Stimulated activated CD4-positive, alpha-beta T cell treated with anti-CD3 and anti-CD28 coated beads, Interleukin-4, amount 100 ng/mL, for 1 hour (primary cell): Measurements from ENCODE around the gene SCNN1B.

Source experiments
- DNase-seq: peaks from one replicate; pipeline ENCODE4 v3.0.0-alpha.2; 2020

Gene SCNN1B

DNA sequence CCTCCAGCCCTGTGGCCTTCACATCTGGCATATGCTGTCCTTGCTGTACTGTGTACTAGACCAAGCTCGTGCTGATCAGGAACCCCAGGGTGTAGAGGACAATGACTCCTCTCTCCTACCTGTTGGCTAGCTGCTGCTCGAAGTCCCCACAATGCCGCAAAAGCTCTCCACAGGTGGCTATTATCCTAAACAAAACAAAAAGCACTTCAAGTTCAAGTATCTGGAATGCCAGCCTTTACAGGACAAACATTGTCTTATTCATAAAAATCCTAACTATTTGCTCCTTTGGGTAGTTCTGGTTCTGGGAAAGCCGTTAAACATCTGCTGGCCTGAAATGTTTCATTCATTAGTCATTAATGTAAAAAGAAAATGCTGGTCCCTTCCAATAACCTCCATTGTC, 108.1 kb downstream of the SCNN1B start:
- DNase-seq = no peak

DNA sequence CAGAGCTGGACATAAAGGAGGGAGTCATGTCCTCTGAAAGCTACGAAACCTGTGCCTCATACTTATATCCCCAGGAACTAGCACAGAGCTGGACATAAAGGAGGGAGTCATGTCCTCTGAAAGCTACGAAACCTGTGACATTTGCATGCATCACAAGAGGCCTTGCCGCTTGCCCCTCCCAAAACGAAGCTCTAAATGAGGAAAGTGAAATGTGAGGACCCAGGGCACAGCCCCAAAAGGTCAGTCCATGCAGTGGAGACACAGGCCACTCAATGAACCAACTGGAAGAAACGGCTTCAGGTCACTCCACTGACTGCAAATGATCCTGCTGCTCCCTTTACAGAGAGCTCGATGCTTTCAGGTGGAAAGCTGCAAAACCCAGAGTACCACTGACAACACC, 112.6 kb downstream of the SCNN1B start:
- no peak for DNase-seq

GRCh38 chr16:23416816-23417215, 114.7 kb downstream of the SCNN1B start:
- no peak for DNase-seq

DNA sequence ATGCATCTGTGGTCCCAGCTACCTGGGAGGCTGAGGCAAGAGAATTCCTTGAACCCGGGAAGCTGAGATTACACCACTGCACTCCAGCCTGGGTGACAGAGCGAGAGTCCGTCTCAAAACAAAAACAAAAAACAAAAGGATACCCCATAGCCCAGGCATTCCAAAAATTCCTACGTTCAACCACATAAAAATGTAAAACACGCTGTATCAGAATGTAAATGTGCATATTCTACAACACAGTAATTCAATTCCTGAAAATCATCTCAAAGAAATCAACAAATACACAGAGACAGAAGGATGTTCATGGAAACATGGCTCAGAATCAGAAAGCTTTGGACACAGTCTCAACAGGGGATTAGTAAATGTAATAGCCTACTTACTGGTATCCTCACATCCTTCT, 117.9 kb downstream of the SCNN1B start:
- no peak for DNase-seq

DNA sequence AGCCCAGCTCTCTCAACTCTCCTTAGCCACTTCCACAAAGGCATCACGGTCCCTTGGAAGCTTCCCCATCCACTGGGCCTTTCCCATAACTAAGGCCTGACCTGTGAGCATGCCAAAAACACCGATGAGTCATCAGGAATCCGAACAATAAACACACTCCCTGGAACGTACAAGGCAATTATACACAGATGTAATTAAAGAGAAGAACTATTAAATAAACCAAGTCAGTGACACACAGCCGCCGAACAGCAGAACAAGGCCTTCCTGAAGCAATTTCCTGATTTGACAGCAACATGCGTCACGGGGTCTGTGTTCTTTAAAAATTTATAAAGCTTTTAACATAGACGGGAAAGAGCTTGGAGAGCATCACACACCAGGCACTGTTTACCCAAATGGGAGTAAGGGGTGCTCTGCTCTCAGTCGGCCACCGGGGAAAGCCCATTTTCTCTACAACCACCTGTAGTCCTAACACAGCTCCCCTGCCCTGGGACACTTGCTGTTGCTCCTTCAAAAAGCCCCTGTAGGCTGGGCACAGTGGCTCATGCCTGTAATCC, 121.5 kb downstream of the SCNN1B start:
- DNase-seq = no peak

- no peak for DNase-seq
Measured at GRCh38 chr16:23424292-23424958, 122.3 kb downstream of the SCNN1B start.

- no peak for DNase-seq
Measured at GRCh38 chr16:23428351-23428750, 126.2 kb downstream of the SCNN1B start.
